BJ (cell line): Measurements from ENCODE around the gene SRL. TPM values are rescaled to one million over a fixed set of nuclear protein-coding genes. Genes with fewer than 3 reads are reported as not detected.

Source experiments
- CTCF ChIA-PET: fragments of 350-600 bp; formaldehyde crosslinking; extraction: SDS; loops from one replicate; lab custom pipeline; 2021; ENCODE audit warnings: antibody characterized with exemption, inconsistent platforms; lab: Yijun Ruan, JAX
- POLR2A ChIA-PET: fragments of 300-600 bp; sonication (Branson Sonifier 250); formaldehyde crosslinking; extraction: SDS; loops from one replicate; lab custom pipeline; 2021; ENCODE audit warnings: antibody characterized with exemption; lab: Charles Lee
- DNase-seq: peaks from one replicate; pipeline ENCODE4 v3.0.0-alpha.2; 2011; ENCODE audit warnings: low read depth
- H3K27me3 ChIP-seq: 2 replicates; pipeline ENCODE4 v1.6.0; 2011; ENCODE audit warnings: low read length; ENCODE audit not compliant: control insufficient read depth, insufficient read depth
- H3K36me3 ChIP-seq: 2 replicates; pipeline ENCODE4 v1.5.1; 2011; ENCODE audit warnings: low read length; ENCODE audit not compliant: control insufficient read depth, insufficient read depth
- H3K4me3 ChIP-seq: 2 replicates; pipeline ENCODE4 v1.5.1; 2011; ENCODE audit warnings: low read depth, mild to moderate bottlenecking, control low read depth, low read length
- polyA plus RNA-seq: library from polyadenylated mRNA; depleted of rRNA; stranded (reverse); fragments of >200 nt; gene quantifications from 2 replicates; pipeline ENCODE4 v1.2.3, GENCODE V29; 2011
- TF ChIP-seq, protein P1 (sequence below): IDR thresholded peaks from 2 replicates; pipeline ENCODE4 v1.5.1; 2011; ENCODE audit warnings: low read depth, mild to moderate bottlenecking, control low read depth, inconsistent platforms, low read length, moderate library complexity; ENCODE audit not compliant: insufficient read depth

The SRL gene
- polyA plus RNA-seq, 1 experiment: not detected

- POLR2A ChIA-PET: interaction anchor here (0.7 kb wide), 1 partner anchor 31 kb away, joined by 5 read pairs; no protein-coding TSS in a partner anchor
- DNase-seq: no peak
- H3K4me3 ChIP-seq: no peak overlapping the region
- TF ChIP-seq, protein P1, sequence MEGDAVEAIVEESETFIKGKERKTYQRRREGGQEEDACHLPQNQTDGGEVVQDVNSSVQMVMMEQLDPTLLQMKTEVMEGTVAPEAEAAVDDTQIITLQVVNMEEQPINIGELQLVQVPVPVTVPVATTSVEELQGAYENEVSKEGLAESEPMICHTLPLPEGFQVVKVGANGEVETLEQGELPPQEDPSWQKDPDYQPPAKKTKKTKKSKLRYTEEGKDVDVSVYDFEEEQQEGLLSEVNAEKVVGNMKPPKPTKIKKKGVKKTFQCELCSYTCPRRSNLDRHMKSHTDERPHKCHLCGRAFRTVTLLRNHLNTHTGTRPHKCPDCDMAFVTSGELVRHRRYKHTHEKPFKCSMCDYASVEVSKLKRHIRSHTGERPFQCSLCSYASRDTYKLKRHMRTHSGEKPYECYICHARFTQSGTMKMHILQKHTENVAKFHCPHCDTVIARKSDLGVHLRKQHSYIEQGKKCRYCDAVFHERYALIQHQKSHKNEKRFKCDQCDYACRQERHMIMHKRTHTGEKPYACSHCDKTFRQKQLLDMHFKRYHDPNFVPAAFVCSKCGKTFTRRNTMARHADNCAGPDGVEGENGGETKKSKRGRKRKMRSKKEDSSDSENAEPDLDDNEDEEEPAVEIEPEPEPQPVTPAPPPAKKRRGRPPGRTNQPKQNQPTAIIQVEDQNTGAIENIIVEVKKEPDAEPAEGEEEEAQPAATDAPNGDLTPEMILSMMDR: no peak
- H3K36me3 ChIP-seq: no peaks in the 10 kb centered on the region
- CTCF ChIA-PET: interaction anchor here (2.7 kb wide), 1 partner anchor 9 kb away, joined by 13 read pairs; no protein-coding TSS in a partner anchor
- H3K27me3 ChIP-seq: no peaks in the 10 kb centered on the region; the same call in 1 of the 2 replicates
These were observed 2.6 kb upstream of the SRL start for GRCh38 chr16:4244254-4245076.

- H3K27me3 ChIP-seq: no peaks in the 10 kb centered on the region; the same call in 1 of the 2 replicates
- ChIA-PET POLR2A (no interaction called here), CTCF (interaction anchor here (1.3 to 2.7 kb wide), 2 partner anchors 12 to 22 kb away, joined by 3 to 13 read pairs; no protein-coding TSS in a partner anchor)
- H3K36me3 ChIP-seq: no peaks in the 10 kb centered on the region
- TF ChIP-seq, protein P1: no peak
- H3K4me3 ChIP-seq: no peak overlapping the region
- no peak for DNase-seq
These were observed 487 bp downstream of the SRL start for GRCh38 chr16:4241258-4241927.

- POLR2A ChIA-PET: no interaction called here
- TF ChIP-seq, protein P1: no peak
- CTCF ChIA-PET: no interaction called here
- no peak for DNase-seq
- Histone ChIP-seq H3K36me3 (no peaks in the 10 kb centered on the region), H3K4me3 (no peak overlapping the region), H3K27me3 (no peaks in the 10 kb centered on the region; the same call in 1 of the 2 replicates)
These were observed 1.3 kb downstream of the SRL start for GRCh38 chr16:4240624-4241023.

DNA sequence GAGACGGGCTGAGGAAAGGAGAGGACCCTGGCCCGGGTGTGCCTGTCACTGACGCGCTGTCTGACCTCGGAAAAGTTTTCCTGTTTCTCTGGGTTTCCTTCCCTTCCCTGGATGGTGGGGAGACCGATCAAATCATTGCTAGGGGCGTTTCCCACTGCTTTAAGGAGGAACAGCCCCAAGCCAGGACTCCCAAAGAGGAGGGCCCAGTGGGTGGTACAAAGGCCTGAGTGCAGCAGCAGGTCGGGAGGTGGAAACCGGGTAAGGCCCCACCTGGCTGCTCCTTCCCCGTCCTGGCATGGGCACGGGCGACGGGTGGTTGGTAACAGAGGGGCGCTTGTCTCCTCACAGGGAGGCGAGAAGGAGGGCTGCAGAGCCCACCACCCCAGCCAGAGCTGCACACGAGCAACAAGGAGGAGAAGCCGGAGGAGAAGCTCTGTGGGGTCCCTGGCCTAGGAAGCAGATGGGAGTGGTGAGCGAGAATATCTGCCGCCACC, 2.2 kb downstream of the SRL start:
- no peak overlapping the region for H3K4me3 ChIP-seq
- H3K27me3 ChIP-seq: no peaks in the 10 kb centered on the region; the same call in 1 of the 2 replicates
- H3K36me3 ChIP-seq: no peaks in the 10 kb centered on the region
- CTCF ChIA-PET: no interaction called here
- POLR2A ChIA-PET: no interaction called here
- DNase-seq: no peak
- TF ChIP-seq, protein P1: no peak

- no peaks in the 10 kb centered on the region for H3K36me3 ChIP-seq
- ChIA-PET CTCF (interaction anchor here (1.0 to 1.9 kb wide), 2 partner anchors 15 to 34 kb away, joined by 3 to 5 read pairs; no protein-coding TSS in a partner anchor), POLR2A (no interaction called here)
- TF ChIP-seq, protein P1: no peak
- no peak overlapping the region for H3K4me3 ChIP-seq
- DNase-seq: no peak
- no peaks in the 10 kb centered on the region; the same call in 1 of the 2 replicates for H3K27me3 ChIP-seq
These were observed 2.9 kb downstream of the SRL start for GRCh38 chr16:4239020-4239419.
